C4-2B (cell line): ENCODE data around the gene SPIB.

Source experiments
- ZFX ChIP-seq: fragments of 450-650 bp; IDR thresholded peaks from 2 replicates; pipeline ENCODE4 v1.6.1; 2017
- TF ChIP-seq, protein P1 (sequence below): fragments of 450-650 bp; conservative IDR thresholded peaks from 2 replicates; pipeline ENCODE4 v1.5.1; 2017; ENCODE audit warnings: mild to moderate bottlenecking

DNA sequence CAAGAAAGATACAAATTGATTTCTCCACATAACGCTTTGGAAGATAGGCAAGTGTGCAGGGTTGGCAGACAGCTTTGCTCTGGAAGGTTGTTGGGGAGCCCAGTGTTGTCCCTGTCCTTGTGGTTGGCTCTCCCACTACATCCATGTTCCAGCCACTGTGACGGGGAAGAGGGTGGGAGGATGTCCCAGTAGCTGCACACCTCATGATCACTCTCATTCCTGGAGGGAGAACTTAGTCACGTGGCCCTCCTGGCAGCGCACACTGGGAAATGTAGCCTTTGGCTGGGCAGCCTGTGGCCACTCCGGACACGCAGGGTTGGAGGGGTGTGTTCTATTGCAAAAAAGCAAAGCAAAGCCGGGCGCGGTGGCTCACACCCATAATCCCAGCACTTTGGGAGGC is 24.7 kb upstream of the SPIB start:
- TF ChIP-seq, protein P1, sequence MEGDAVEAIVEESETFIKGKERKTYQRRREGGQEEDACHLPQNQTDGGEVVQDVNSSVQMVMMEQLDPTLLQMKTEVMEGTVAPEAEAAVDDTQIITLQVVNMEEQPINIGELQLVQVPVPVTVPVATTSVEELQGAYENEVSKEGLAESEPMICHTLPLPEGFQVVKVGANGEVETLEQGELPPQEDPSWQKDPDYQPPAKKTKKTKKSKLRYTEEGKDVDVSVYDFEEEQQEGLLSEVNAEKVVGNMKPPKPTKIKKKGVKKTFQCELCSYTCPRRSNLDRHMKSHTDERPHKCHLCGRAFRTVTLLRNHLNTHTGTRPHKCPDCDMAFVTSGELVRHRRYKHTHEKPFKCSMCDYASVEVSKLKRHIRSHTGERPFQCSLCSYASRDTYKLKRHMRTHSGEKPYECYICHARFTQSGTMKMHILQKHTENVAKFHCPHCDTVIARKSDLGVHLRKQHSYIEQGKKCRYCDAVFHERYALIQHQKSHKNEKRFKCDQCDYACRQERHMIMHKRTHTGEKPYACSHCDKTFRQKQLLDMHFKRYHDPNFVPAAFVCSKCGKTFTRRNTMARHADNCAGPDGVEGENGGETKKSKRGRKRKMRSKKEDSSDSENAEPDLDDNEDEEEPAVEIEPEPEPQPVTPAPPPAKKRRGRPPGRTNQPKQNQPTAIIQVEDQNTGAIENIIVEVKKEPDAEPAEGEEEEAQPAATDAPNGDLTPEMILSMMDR: no peak
- no peak for TF ChIP-seq ZFX
